SK-N-SH (cell line): ENCODE measurements around the gene PSMD4. TPM values are rescaled to one million over a fixed set of nuclear protein-coding genes. Genes with fewer than 3 reads are reported as not detected.

Source experiments
- CTCF ChIA-PET: fragments of 300-600, 350-600 bp; formaldehyde crosslinking; extraction: SDS; loops from one replicate; lab custom pipeline; 2021; lab: Yijun Ruan, JAX
- POLR2A ChIA-PET: fragments of 350-600 bp; sonication (Branson Sonifier 250); formaldehyde crosslinking; extraction: SDS; loops from one replicate; lab custom pipeline; 2020; ENCODE audit warnings: antibody characterized with exemption, inconsistent platforms; lab: Yijun Ruan, JAX
- DNase-seq: peaks from one replicate; pipeline ENCODE4 v3.0.0; 2012
- H2AFZ ChIP-seq: fragments of 200-600 bp; sonication (generic); 2 replicates; pipeline ENCODE4 v1.8.1; 2016; ENCODE audit warnings: antibody characterized with exemption, mild to moderate bottlenecking, low read depth
- H3F3A ChIP-seq: fragments of 200-600 bp; sonication (generic); replicated peaks from 2 replicates; pipeline ENCODE3; 2016; ENCODE audit warnings: antibody characterized with exemption, mild to moderate bottlenecking; ENCODE audit not compliant: insufficient read depth
- H3K27ac ChIP-seq, 2 experiments: fragments of 200-500 bp in 1 of 2; fragments of 200-600 bp in 1 of 2; sonication (Bioruptor generic) in 1 of 2; sonication (generic), shearing (Covaris generic) in 1 of 2; 2 replicates each; pipeline versions ENCODE4 v1.5.1 to v1.6.1; 2014 to 2016; ENCODE audit warnings: low read depth in 2 of 2, inconsistent platforms in 1 of 2, low read length in 1 of 2, mild to moderate bottlenecking in 1 of 2, mixed read lengths in 1 of 2
- H3K27me3 ChIP-seq: fragments of 200-600 bp; sonication (generic), shearing (Covaris generic); 2 replicates; pipeline ENCODE4 v1.6.1; 2016; ENCODE audit warnings: mixed run types; ENCODE audit not compliant: insufficient read depth
- H3K36me3 ChIP-seq, 2 experiments: fragments of 200-500 bp in 1 of 2; fragments of 200-600 bp in 1 of 2; sonication (Bioruptor generic) in 1 of 2; sonication (generic) in 1 of 2; replicated peaks in 1 of 2; 2 replicates each; pipeline versions ENCODE3 to v1.5.1; 2014 to 2016; ENCODE audit warnings: low read length in 1 of 2, mild to moderate bottlenecking in 1 of 2; ENCODE audit not compliant: insufficient read depth in 2 of 2, control insufficient read depth in 1 of 2
- H3K4me1 ChIP-seq, 2 experiments: fragments of 200-500 bp in 1 of 2; fragments of 200-600 bp in 1 of 2; sonication (Bioruptor generic) in 1 of 2; sonication (generic), shearing (Covaris generic) in 1 of 2; 2 replicates each; pipeline versions ENCODE4 v1.5.1 to v1.6.1; 2014 to 2016; ENCODE audit warnings: low read depth in 1 of 2, low read length in 1 of 2, mixed run types in 1 of 2; ENCODE audit not compliant: insufficient read depth in 2 of 2, control insufficient read depth in 1 of 2
- H3K4me2 ChIP-seq: fragments of 200-600 bp; sonication (generic), shearing (Covaris generic); 2 replicates; pipeline ENCODE4 v1.6.1; 2017; ENCODE audit warnings: mixed run types
- H3K4me3 ChIP-seq, 2 experiments: fragments of 200-500 bp in 1 of 2; fragments of 200-600 bp in 1 of 2; sonication (Bioruptor generic) in 1 of 2; sonication (generic), shearing (Covaris generic) in 1 of 2; 2 replicates each; pipeline versions ENCODE4 v1.5.1 to v1.8.1; 2014 to 2016; ENCODE audit warnings: low read depth in 2 of 2, inconsistent platforms in 1 of 2, low read length in 1 of 2, mild to moderate bottlenecking in 1 of 2, mixed read lengths in 1 of 2, moderate library complexity in 1 of 2
- H3K79me2 ChIP-seq: fragments of 200-600 bp; sonication (generic); 2 replicates; pipeline ENCODE4 v1.8.1; 2017; ENCODE audit warnings: mild to moderate bottlenecking; ENCODE audit not compliant: insufficient read depth
- H3K9ac ChIP-seq: fragments of 200-600 bp; sonication (generic); 2 replicates; pipeline ENCODE4 v1.6.1; 2017; ENCODE audit warnings: mixed run types
- H3K9me2 ChIP-seq: fragments of 200-600 bp; sonication (generic); 2 replicates; pipeline ENCODE4 v1.6.1; 2017; ENCODE audit warnings: mixed run types
- H3K9me3 ChIP-seq: fragments of 200-600 bp; sonication (generic); 2 replicates; pipeline ENCODE4 v1.6.1; 2017; ENCODE audit warnings: mixed run types, mild to moderate bottlenecking, moderate library complexity
- H4K20me1 ChIP-seq: fragments of 200-600 bp; sonication (generic); 2 replicates; pipeline ENCODE4 v1.6.1; 2017; ENCODE audit warnings: mild to moderate bottlenecking, mixed run types; ENCODE audit not compliant: insufficient read depth
- CTCF ChIP-seq: fragments of 200-600 bp; sonication (generic); IDR thresholded peaks from 2 replicates; pipeline ENCODE4 v1.6.1; 2017; ENCODE audit warnings: antibody characterized with exemption, mild to moderate bottlenecking, moderate library complexity
- ELF1 ChIP-seq: IDR thresholded peaks from 2 replicates; pipeline ENCODE4 v1.4.0; 2012
- EP300 ChIP-seq, 2 experiments: IDR thresholded peaks; 2 replicates each; pipeline versions ENCODE4 v1.4.0 to v1.6.1; 2012; ENCODE audit warnings: borderline replicate concordance in 1 of 2, low read depth in 1 of 2, low read length in 1 of 2
- EZH2phosphoT487 ChIP-seq: fragments of 200-600 bp; sonication (generic); IDR thresholded peaks from 2 replicates; pipeline ENCODE4 v1.6.1; 2017; ENCODE audit warnings: low read depth, mixed run types, mild to moderate bottlenecking, antibody characterized with exemption, moderate library complexity, borderline replicate concordance
- FOSL2 ChIP-seq: IDR thresholded peaks from 2 replicates; pipeline ENCODE4 v1.4.0; 2012; ENCODE audit warnings: low read depth, mild to moderate bottlenecking, moderate library complexity, borderline replicate concordance
- FOXM1 ChIP-seq: IDR thresholded peaks from 2 replicates; pipeline ENCODE4 v1.4.0; 2012; ENCODE audit warnings: low read depth, mild to moderate bottlenecking
- IRF3 ChIP-seq: fragments of 150-350 bp; IDR thresholded peaks from 2 replicates; pipeline ENCODE4 v1.6.1; 2016; ENCODE audit warnings: mild to moderate bottlenecking, low read depth, low read length
- JUND ChIP-seq: IDR thresholded peaks from 2 replicates; pipeline ENCODE4 v1.4.0; 2012
- MEF2A ChIP-seq: IDR thresholded peaks from 2 replicates; pipeline ENCODE4 v1.4.0; 2012; ENCODE audit warnings: low read depth, borderline replicate concordance
- MXI1 ChIP-seq: IDR thresholded peaks from 2 replicates; pipeline ENCODE4 v1.6.1; 2012; ENCODE audit warnings: mild to moderate bottlenecking, low read depth, low read length, improper control_type of control experiment
- NFIC ChIP-seq: IDR thresholded peaks from 2 replicates; pipeline ENCODE4 v1.4.0; 2012; ENCODE audit warnings: borderline replicate concordance
- NRF1 ChIP-seq: IDR thresholded peaks from 2 replicates; pipeline ENCODE4 v1.6.1; 2012; ENCODE audit warnings: low read depth, mild to moderate bottlenecking, low read length
- PBX3 ChIP-seq: IDR thresholded peaks from 2 replicates; pipeline ENCODE4; 2012
- POLR2AphosphoS5 ChIP-seq: IDR thresholded peaks from 2 replicates; pipeline ENCODE4 v1.6.1; 2012; ENCODE audit warnings: low read depth, low read length
- RCOR1 ChIP-seq: fragments of 150-350 bp; IDR thresholded peaks from 2 replicates; pipeline ENCODE4 v1.6.1; 2017; ENCODE audit warnings: antibody characterized with exemption, low read length
- RFX5 ChIP-seq: IDR thresholded peaks from 2 replicates; pipeline ENCODE4 v1.6.1; 2012; ENCODE audit warnings: mild to moderate bottlenecking, improper control_type of control experiment, low read length
- RXRA ChIP-seq: IDR thresholded peaks from 2 replicates; pipeline ENCODE4 v1.4.0; 2012; ENCODE audit warnings: low read depth, mild to moderate bottlenecking, borderline replicate concordance
- SIN3A ChIP-seq: IDR thresholded peaks from 2 replicates; pipeline ENCODE4 v1.6.1; 2012; ENCODE audit warnings: low read depth, mild to moderate bottlenecking, low read length, moderate library complexity, borderline replicate concordance
- TCF12 ChIP-seq: IDR thresholded peaks from 2 replicates; pipeline ENCODE4 v1.4.0; 2012
- TEAD4 ChIP-seq: IDR thresholded peaks from 2 replicates; pipeline ENCODE4 v1.4.0; 2012; ENCODE audit warnings: mild to moderate bottlenecking, borderline replicate concordance; ENCODE audit not compliant: insufficient read depth
- WGBS: methylation state at CpG from one replicate; pipeline ENCODE4 v1.1.6; 2017; ENCODE audit warnings: low lambda C conversion rate; 5-methylcytosine and 5-hydroxymethylcytosine counted together
- polyA plus RNA-seq, 3 experiments: library from polyadenylated mRNA; depleted of rRNA; stranded (reverse); fragments of >200 nt; gene quantifications; 2 replicates each; pipeline ENCODE4 v1.2.3, GENCODE V29; 2012

The PSMD4 gene
- polyA plus RNA-seq, 1 of the 3 experiments (the other 2 are of a cell fraction): 419 TPM

GRCh38 chr1:151313501-151313900, 59.0 kb downstream of the PSMD4 start:
- TF ChIP-seq MEF2A: no peak
- no peak for TF ChIP-seq RFX5
- TF ChIP-seq EZH2phosphoT487: no peak
- TF ChIP-seq EP300 (IDR thresholded peaks at IDR 0.05; ENCODE audit: borderline replicate concordance in 1 of 2, low read depth in 1 of 2, low read length in 1 of 2): no peak
- TF ChIP-seq ELF1: no peak
- no peak for TF ChIP-seq CTCF
- no peak for TF ChIP-seq NRF1
- TF ChIP-seq RCOR1: no peak
- TF ChIP-seq SIN3A: no peak
- TF ChIP-seq, all 33 proteins: peak for 0
- Histone ChIP-seq H3K36me3 (peaks cover 27 to 44% of the 10 kb centered on the region in 2 experiments), H3F3A (peaks cover 40% of the 10 kb centered on the region), H3K9me2 (no peaks in the 10 kb centered on the region), H2AFZ (no peak overlapping the region), H3K27ac (peak overlapping the region; percentile 44 to 90; a peak in 3 of 4 replicates), H3K9me3 (no peaks in the 10 kb centered on the region), H3K4me2 (peak overlapping the region; percentile 66), H4K20me1 (peaks cover 14% of the 10 kb centered on the region), H3K79me2 (peaks cover 46% of the 10 kb centered on the region; the same call in 1 of the 2 replicates), H3K9ac (no peak overlapping the region), H3K27me3 (no peaks in the 10 kb centered on the region), H3K4me3 (no peak overlapping the region), H3K4me1 (peaks cover 27 to 44% of the 10 kb centered on the region in 2 experiments)
- ChIA-PET POLR2A (interaction anchor here (0.8 kb wide), 1 partner anchor 10 kb away, joined by 3 read pairs; no protein-coding TSS in a partner anchor), CTCF (interaction anchor here (0.6 to 15.1 kb wide), 4 partner anchors 11 to 74 kb away, joined by 3 to 309 read pairs (median 23); no protein-coding TSS in a partner anchor)
- no peak for DNase-seq
- WGBS: 48% methylated on average over 2 of the region's 2 CpGs

- H3K9me2 ChIP-seq: no peaks in the 10 kb centered on the region
- H3K9ac ChIP-seq: no peak overlapping the region
- no peak for DNase-seq
- no peak for TF ChIP-seq TEAD4
- TF ChIP-seq RXRA: peak; percentile 73; the same call in 1 of the 2 replicates
- TF ChIP-seq PBX3: peak; percentile 39; the same call in 1 of the 2 replicates
- peak in 1 of 2 experiments; percentile 26; a peak in 1 of 4 replicates for TF ChIP-seq EP300 (IDR thresholded peaks at IDR 0.05; ENCODE audit: borderline replicate concordance in 1 of 2, low read depth in 1 of 2, low read length in 1 of 2)
- peak; percentile 83 for TF ChIP-seq FOSL2
- no peak for TF ChIP-seq MXI1
- TF ChIP-seq JUND: peak; percentile 72
- peak; percentile 94 for TF ChIP-seq NFIC
- TF ChIP-seq POLR2AphosphoS5: peak; percentile 36; the same call in 1 of the 2 replicates
- peak; percentile 77; the same call in 1 of the 2 replicates for TF ChIP-seq FOXM1
- TF ChIP-seq TCF12: peak; percentile 71
- peak; percentile 54; the same call in 1 of the 2 replicates for TF ChIP-seq SIN3A
- no peak for TF ChIP-seq IRF3
- TF ChIP-seq, all 33 proteins: peak for 10
- Histone ChIP-seq H3K36me3 (peaks cover 25 to 42% of the 10 kb centered on the region in 2 experiments), H3K79me2 (peaks cover 46% of the 10 kb centered on the region; the same call in 1 of the 2 replicates), H2AFZ (no peak overlapping the region), H3K4me3 (no peak overlapping the region), H3K27ac (peak overlapping the region; percentile 44 to 90; a peak in 3 of 4 replicates), H3K27me3 (no peaks in the 10 kb centered on the region), H4K20me1 (peaks cover 14% of the 10 kb centered on the region), H3F3A (peaks cover 40% of the 10 kb centered on the region), H3K4me1 (peaks cover 22 to 44% of the 10 kb centered on the region in 2 experiments), H3K9me3 (no peaks in the 10 kb centered on the region), H3K4me2 (peak overlapping the region; percentile 66)
- CTCF ChIA-PET: interaction anchor here (0.6 to 15.1 kb wide), 4 partner anchors 12 to 73 kb away, joined by 3 to 309 read pairs (median 23); no protein-coding TSS in a partner anchor
- 44% methylated on average over 3 of the region's 3 CpGs for WGBS
- POLR2A ChIA-PET: interaction anchor here (0.8 kb wide), 1 partner anchor 9 kb away, joined by 3 read pairs; no protein-coding TSS in a partner anchor
Observed at GRCh38 chr1:151314137-151314875, 59.8 kb downstream of the PSMD4 start.
